HG02678 (cell line): ENCODE measurements around the gene CROCC2.

Experiments used
- ATAC-seq: cut with Tn5 transposase; IDR thresholded peaks from one replicate; pipeline ENCODE4 v1.9.1; 2021; ENCODE audit warnings: mild to moderate bottlenecking, moderate library complexity; ENCODE audit not compliant: unreplicated experiment

Gene CROCC2

DNA sequence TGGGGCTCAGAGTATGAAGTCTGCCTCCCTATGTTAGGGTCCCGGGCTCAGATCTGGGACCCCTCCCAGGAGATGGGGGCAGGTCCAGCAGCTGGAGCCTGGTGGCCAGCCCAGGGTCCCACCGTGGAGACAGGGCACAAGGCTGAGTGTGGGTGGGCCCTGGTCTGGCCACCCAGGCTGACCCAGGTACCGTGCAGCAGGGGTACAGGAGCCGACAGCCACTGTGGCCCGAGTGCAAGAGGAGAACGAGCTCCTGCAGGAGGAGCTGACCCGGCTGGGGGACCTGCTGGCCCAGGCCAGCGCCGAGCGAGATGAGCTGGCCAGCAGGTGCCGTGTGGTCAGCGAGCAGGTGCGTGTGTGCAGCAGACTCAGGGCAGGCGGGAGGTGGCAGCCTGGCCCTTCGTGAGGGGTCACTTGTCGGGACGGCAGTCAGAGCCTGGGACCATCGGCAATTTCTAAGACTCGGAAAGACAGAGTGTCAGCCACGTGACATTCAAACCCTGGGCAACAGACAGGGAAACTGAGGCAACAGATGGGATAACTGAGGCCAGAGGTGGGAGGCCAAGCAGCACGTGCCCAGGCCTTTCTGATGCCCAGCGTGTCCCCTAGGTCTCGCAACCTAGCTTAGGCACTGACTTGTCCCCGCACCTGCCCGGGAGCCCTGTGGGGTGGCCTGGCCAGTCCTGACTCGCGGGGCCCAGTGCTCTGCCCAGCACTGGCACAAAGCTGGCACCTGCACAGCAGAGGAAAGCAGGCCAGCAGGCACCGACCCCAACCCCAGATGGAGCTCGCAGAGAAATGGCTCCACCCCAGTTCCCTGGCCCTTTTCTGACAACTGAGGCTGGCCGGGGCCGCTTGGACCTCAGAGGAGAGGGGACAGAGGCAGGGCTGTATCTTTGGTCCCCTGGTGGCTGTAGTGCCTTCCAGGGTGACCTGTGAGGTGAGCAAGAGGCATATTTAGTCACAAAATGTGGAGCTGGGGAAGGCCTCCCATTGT, 13.9 kb downstream of the CROCC2 start:
- no peak for ATAC-seq

GRCh38 chr2:240920783-240921231, 14.7 kb downstream of the CROCC2 start:
- ATAC-seq, result no peak

DNA sequence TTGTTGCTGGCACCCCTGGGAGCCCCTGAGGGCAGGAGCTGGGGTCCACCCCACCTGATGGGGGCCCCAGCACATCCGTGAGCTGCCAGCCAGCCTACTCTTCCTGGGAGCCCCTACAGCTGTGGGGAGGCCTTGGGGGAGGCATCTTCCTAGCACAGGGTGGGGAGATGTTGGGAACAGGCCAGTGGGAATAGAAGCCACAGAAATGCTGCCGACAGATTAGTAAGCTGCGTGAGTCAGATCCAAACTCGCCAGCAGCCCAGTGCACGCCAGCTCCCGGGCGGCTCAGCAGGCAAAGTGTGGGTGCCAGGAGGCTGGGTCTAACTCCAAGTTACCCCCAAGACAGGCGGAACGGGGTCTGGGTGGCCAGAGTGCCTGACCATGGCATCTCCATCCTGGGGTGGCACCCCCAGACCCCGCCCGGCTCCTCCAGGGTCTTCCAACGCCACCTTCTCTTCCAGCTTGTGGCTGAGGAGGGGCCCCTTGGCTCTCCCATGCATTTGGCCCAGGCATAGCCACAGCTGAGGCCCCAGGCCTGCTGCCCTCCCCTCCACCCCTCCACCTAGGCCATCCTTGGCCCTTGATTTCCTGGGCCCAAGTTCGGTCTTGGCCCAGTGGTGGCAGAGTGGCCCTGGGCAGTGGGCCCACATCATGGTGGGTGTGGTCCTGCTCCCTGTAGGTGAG, 15.3 kb downstream of the CROCC2 start:
- ATAC-seq, result no peak

DNA sequence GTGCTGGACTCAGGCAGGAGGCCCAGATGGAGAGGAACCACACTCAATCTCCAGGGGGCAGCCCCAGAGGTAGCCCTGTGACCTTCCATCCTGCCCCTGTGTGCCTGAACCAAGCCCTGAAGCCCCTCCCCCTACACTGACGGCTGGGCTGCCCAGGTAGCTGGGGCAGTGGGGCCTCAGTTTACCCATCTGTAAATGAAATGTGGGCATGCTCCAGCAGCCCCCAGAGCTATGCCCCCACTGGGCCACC, 15.8 kb downstream of the CROCC2 start:
- ATAC-seq, result no peak

DNA sequence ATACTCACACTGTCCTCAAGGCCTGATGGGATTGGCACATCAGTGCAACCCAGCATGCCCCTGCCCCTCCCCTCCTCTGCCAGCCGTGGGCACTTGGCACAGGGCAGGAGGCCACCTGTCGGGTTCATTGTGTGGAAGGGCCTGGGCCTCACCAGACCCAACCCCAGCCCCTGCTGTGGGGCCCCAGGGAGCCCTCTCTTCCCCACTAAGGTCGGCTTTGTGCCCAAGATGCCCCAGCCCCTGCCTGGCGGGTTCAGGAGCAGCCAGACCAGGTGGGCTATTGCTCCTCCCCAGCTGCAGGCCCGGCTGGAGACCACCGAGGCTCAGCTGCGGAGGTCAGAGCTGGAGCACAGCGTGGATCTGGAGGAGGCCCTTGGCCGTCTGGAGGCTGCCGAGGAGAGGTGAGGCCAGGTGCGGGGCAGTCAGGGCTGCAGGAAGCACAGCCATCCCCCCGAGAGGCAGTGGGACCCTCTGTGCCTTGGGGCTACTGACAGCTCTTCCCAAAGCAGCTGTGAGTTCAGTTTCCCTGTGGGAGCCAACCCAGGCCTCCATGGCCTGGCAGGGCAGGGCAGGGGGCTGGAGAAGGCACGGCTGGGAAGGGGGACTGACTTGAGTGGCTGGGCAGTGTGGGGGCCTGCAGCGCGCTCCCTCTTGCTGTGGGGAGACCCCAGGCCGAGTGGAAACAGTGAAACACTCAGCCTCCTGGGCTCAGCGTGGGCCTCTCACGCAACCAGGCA, 16.3 kb downstream of the CROCC2 start:
- no peak for ATAC-seq

DNA sequence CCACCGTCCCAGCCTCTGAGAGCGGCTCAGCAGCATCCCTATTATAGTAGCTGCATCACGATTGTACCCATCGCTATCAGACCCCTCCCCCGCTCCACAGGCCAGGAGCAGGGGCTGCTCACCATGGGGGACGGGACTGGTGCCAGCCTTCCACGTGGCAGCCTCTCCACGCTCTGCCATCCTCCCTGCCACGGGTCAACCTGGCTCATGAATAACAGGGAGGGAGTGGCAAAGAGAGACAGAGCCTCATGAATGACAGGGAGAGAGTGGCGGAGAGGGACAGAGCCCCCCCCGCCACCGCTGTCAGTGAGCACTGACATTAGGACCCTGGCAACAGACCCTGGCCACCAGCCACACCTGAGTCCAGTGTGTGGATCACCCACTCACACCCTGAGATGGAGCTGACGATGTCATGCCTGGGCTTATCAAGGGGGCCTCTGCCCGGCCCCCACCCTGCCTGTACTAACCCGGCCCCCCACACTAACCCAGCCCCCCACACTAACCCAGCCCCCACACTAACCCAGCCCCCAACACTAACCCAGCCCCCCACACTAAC, 16.9 kb downstream of the CROCC2 start:
- ATAC-seq, result no peak

GRCh38 chr2:240925191-240925567, 19.0 kb downstream of the CROCC2 start:
- no peak for ATAC-seq

GRCh38 chr2:240925568-240926515, 19.7 kb downstream of the CROCC2 start:
- ATAC-seq, result no peak

DNA sequence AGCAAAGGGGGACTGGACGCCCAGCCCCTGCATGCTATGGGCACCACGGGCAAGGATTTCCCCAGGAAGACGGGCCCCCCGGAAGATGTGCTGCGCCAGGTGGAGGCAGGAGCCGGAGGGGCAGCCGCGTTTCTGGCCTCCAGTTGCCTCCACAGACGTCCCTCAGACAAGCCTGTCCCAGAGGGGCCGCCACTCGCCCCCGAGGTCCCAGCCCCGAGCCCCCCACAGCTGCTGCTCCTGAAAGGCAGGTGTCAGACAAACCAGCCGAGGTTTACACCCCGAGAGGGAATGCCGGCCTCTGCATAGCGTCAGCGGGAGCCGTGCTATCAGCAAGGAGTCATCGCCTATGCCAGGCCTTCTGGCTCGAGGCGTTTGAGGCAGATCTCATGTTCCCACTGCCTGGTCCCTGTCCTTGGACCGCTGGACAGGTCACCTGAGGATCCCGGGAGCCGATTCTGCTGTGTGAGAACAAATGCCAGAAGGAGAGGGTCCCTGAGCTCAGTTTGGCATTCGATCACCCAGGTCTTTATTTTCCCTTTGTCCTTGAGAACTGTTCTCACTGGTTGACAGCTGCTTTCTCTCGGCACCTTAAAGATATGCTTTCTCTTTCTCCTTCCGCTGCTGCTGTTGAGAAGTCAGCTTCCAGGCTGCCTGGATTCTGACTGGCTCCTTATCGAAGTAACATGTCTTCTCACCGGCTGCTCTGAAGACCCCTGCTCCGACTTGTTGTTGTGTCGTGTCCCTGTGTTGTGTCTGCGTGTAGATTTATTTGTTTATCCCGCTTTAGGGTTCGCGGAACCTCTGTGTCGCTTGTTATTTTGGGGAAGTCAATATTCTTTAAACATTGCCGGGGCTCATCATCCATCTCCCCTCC, 20.6 kb downstream of the CROCC2 start:
- no peak for ATAC-seq

DNA sequence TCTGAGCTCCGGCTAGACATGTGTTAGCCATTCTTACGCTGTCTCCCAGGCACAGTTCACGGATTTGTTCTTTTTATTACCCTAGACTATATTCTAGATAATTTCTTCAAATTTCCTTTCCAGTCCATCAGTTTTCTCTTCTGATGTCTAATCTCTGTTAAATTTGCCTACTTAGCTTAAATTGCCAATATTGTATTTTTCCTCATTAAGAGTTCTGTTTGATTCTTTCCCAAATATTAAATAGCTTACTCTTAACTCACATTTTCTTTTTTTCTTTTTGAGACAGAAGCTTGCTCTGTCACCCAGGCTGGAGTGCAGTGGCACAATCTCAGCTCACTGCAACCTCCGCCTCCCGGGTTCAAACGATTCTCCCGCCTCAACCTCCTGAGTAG, 21.2 kb downstream of the CROCC2 start:
- ATAC-seq, result no peak

GRCh38 chr2:240928476-240929363, 22.6 kb downstream of the CROCC2 start:
- ATAC-seq, result no peak

DNA sequence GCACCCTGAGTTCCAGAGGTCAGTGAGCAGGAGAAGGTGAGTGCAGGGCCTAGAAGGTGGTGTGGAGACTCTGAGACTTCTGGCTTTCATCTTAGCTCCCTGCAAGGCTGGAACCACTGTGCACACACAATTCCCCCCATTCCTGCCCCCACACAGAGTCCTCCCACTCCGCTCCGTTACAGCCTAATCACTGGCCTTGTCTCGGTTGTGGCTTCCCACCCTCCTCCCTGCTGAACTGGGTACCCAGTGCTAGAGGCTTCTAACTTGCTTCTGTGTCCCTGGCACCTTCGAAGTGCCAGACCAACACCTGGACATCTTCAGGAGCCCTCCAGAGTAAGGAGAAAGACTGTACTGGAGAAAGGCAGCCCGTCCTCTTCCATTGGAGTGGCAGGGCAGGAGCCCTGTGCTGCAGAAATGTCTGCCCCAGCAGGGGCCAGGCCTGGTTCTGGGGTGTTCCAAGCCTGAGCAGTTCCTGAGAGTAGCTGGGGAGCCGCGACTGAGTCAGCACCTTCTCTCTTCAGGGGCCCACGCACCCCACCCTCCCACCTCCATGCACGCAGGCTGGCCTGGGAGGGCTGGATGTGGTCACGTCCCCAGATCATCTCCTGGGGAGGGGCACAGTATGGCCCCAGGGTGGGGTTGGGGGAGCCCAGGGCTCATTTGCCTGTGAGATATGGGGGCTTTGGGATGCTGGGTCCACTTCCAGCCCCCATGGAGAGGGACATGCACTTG, 23.4 kb downstream of the CROCC2 start:
- no peak for ATAC-seq

GRCh38 chr2:240930096-240930630, 24.0 kb downstream of the CROCC2 start:
- ATAC-seq, result no peak

GRCh38 chr2:240930631-240931318, 24.6 kb downstream of the CROCC2 start:
- ATAC-seq, result no peak

DNA sequence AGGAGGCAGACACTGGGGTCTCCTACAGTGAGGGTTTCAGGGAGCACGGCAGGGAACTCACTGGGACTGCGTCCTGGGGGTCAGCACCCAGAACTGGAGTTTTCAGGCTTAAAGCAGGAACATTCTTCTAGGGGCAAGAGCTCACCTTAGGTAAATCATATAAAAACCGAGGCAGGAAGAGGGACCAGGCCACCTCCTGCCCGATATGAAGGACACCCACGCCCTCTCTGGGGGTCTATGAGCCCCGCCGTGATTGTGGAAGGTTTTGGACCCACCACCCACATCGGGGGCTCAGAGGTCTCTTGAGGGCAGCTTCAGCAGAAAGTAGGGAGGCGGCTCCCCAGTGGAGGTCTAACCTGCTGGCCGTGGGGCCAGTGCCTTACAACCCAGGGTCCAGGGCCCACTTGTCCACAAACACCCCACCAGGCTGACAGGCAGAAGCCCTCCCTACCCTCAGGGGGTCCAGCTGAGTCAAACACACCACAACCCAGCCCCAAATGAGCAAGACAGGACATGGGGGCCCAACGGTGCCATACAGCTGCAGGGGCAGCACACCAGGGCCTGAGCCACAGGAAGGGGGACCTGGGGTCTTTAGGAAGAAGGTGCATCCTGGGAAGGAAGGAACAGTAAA, 25.3 kb downstream of the CROCC2 start:
- ATAC-seq, result no peak

GRCh38 chr2:240932001-240932723, 26.0 kb downstream of the CROCC2 start:
- no peak for ATAC-seq
